Measurements from ENCODE around the gene RSPH1. TPM values are rescaled to one million over a fixed set of nuclear protein-coding genes. Genes with fewer than 3 reads are reported as not detected.

RSPH1 gene
- total RNA-seq, 1 experiment from 2014 or later, result 1.5 TPM

GRCh38 chr21:42507418-42507817 is 11.4 kb upstream of the RSPH1 start (continued):
- no peak for TF ChIP-seq FOSL1 (IDR thresholded peaks at IDR 0.05; ENCODE audit: low read depth)
- no peak for TF ChIP-seq CEBPB (IDR thresholded peaks at IDR 0.05; ENCODE audit: low read depth)
- TF ChIP-seq EZH2phosphoT487 (IDR thresholded peaks at IDR 0.05; ENCODE audit: borderline replicate concordance), result no peak
- TF ChIP-seq EZH2 (IDR thresholded peaks at IDR 0.05), result no peak
- TF ChIP-seq MAX (IDR thresholded peaks at IDR 0.05), result no peak
- no peak for TF ChIP-seq ZNF274 (IDR thresholded peaks at IDR 0.05; ENCODE audit: low read depth, low read length)
- TF ChIP-seq SIN3A (IDR thresholded peaks at IDR 0.05; ENCODE audit: low read depth), result no peak

- DNase-seq (ENCODE audit: low read depth, low spot score) (no peak), ATAC-seq (no peak)
- ChIA-PET RAD21 (ENCODE audit: low non-redundant PET in 1 of 2, low total read pairs in 2 of 2, uncharacterized antibody in 2 of 2, unreplicated experiment in 2 of 2) (no interaction called here), POLR2A (interaction anchor here (1.0 kb wide), 1 partner anchor 13 kb away, joined by 3 read pairs; no protein-coding TSS in a partner anchor), CTCF (no interaction called here)
- no peak overlapping the region for H3K4me3 ChIP-seq (replicated peaks in 1 of 2; ENCODE audit: low read depth in 1 of 2, low read length in 2 of 2)
- H4K20me1 ChIP-seq (ENCODE audit: insufficient read depth), result no peaks in the 10 kb centered on the region
- no peaks in the 10 kb centered on the region for H3K9me2 ChIP-seq (ENCODE audit: insufficient read depth)
- intact Hi-C loops (cut with micrococcal nuclease), result no loop called here
- H3K79me2 ChIP-seq (ENCODE audit: insufficient read depth, low read length), result no peaks in the 10 kb centered on the region
- no peaks in the 10 kb centered on the region for H3K27me3 ChIP-seq (ENCODE audit: insufficient read depth, low read length)
- TF ChIP-seq CTCF (IDR thresholded peaks at IDR 0.05 in 2 of 3, conservative IDR thresholded peaks at IDR 0.05 in 1 of 3; ENCODE audit: borderline replicate concordance in 1 of 3, insufficient read depth in 1 of 3, low read depth in 2 of 3, low read length in 2 of 3), result no peak
- TF ChIP-seq CBX3 (IDR thresholded peaks at IDR 0.05; ENCODE audit: low read depth), result no peak
- TF ChIP-seq POLR2A (IDR thresholded peaks at IDR 0.05; ENCODE audit: borderline replicate concordance, extremely low read depth, insufficient read depth, insufficient read length), result no peak
- TF ChIP-seq JUND (IDR thresholded peaks at IDR 0.05), result no peak
- no peak for TF ChIP-seq ATF3 (IDR thresholded peaks at IDR 0.05)
- no peak for TF ChIP-seq ELF1 (IDR thresholded peaks at IDR 0.05; ENCODE audit: borderline replicate concordance, low read depth)
- TF ChIP-seq SIN3A (IDR thresholded peaks at IDR 0.05; ENCODE audit: low read depth), result no peak
- no peak for TF ChIP-seq FOSL1 (IDR thresholded peaks at IDR 0.05; ENCODE audit: low read depth)
- no peak for TF ChIP-seq ZBTB33 (IDR thresholded peaks at IDR 0.05; ENCODE audit: extremely low read depth, insufficient replicate concordance, low read length)
- no peak for TF ChIP-seq SRF (IDR thresholded peaks at IDR 0.05; ENCODE audit: low read depth)
- no peak for TF ChIP-seq EGR1 (IDR thresholded peaks at IDR 0.05; ENCODE audit: low read depth)
- TF ChIP-seq RAD21 (IDR thresholded peaks at IDR 0.05; ENCODE audit: low read depth), result no peak
- no peak overlapping the region for H3K4me2 ChIP-seq (ENCODE audit: low read length)
- no TSS peak for BruUV-seq (replicated peaks)
- H3K27ac ChIP-seq (ENCODE audit: low read depth, low read length), result no peak overlapping the region
- no peaks in the 10 kb centered on the region for H3K9me3 ChIP-seq (ENCODE audit: control insufficient read depth in 1 of 2, insufficient read depth in 1 of 2, low read depth in 1 of 2, low read length in 2 of 2)
- H3K4me1 ChIP-seq (ENCODE audit: control insufficient read depth in 1 of 2, insufficient read depth in 2 of 2, low read length in 2 of 2), result peaks cover 0 to 3% of the 10 kb centered on the region in 2 experiments; a peak in 1 of 4 replicates
- no peak overlapping the region for H2AFZ ChIP-seq (ENCODE audit: low read depth, low read length, poor library complexity, severe bottlenecking)
- no peaks in the 10 kb centered on the region for H3K36me3 ChIP-seq (ENCODE audit: control insufficient read depth in 1 of 2, insufficient read depth in 2 of 2, low read length in 2 of 2)
- H3K9ac ChIP-seq (ENCODE audit: low read length), result no peak overlapping the region
These were observed 9.2 kb upstream of the RSPH1 start for GRCh38 chr21:42505090-42505726.
